GM21515 (cell line): ENCODE results near the gene FRMD5.

Experiments
- ATAC-seq: cut with Tn5 transposase; IDR thresholded peaks from one replicate; pipeline ENCODE4 v1.9.1; 2021; ENCODE audit not compliant: unreplicated experiment

The FRMD5 gene

GRCh38 chr15:43981576-43981975, 213.5 kb downstream of the FRMD5 start:
- no peak for ATAC-seq

- no peak for ATAC-seq
Observed at GRCh38 chr15:43977072-43977884, 217.8 kb downstream of the FRMD5 start.

GRCh38 chr15:43975770-43976169, 219.3 kb downstream of the FRMD5 start:
- ATAC-seq = no peak

GRCh38 chr15:43975326-43975725, 219.7 kb downstream of the FRMD5 start:
- ATAC-seq = no peak

- peak; percentile 60 for ATAC-seq
Observed at GRCh38 chr15:43974852-43975251, 220.2 kb downstream of the FRMD5 start.

- ATAC-seq = no peak
Observed at GRCh38 chr15:43969802-43970375, 225.2 kb downstream of the FRMD5 start.

- no peak for ATAC-seq
Observed at GRCh38 chr15:43968551-43968950, 226.5 kb downstream of the FRMD5 start.

GRCh38 chr15:43966646-43967045, 228.4 kb downstream of the FRMD5 start:
- no peak for ATAC-seq

- no peak for ATAC-seq
Observed at GRCh38 chr15:43958861-43959330, 236.2 kb downstream of the FRMD5 start.

GRCh38 chr15:43957724-43958123, 237.3 kb downstream of the FRMD5 start:
- no peak for ATAC-seq

GRCh38 chr15:43955140-43955539, 239.9 kb downstream of the FRMD5 start:
- no peak for ATAC-seq

- ATAC-seq = no peak
Observed at GRCh38 chr15:43954181-43954621, 240.9 kb downstream of the FRMD5 start.

- ATAC-seq = no peak
Observed at GRCh38 chr15:43953402-43953801, 241.7 kb downstream of the FRMD5 start.

- ATAC-seq = no peak
Observed at GRCh38 chr15:43950531-43950930, 244.5 kb downstream of the FRMD5 start.

GRCh38 chr15:43948691-43949325, 246.3 kb downstream of the FRMD5 start:
- peak; percentile 78 for ATAC-seq

- ATAC-seq = no peak
Observed at GRCh38 chr15:43943511-43943910, 251.6 kb downstream of the FRMD5 start.

- no peak for ATAC-seq
Observed at GRCh38 chr15:43942194-43942593, 252.9 kb downstream of the FRMD5 start.

- ATAC-seq = peak; percentile 71
Observed at GRCh38 chr15:43941555-43941954, 253.5 kb downstream of the FRMD5 start.

GRCh38 chr15:43941071-43941470, 254.0 kb downstream of the FRMD5 start:
- ATAC-seq = no peak

GRCh38 chr15:43939070-43939469, 256.0 kb downstream of the FRMD5 start:
- ATAC-seq = no peak

GRCh38 chr15:43934480-43934879, 260.6 kb downstream of the FRMD5 start:
- ATAC-seq = no peak

- ATAC-seq = no peak
Observed at GRCh38 chr15:43932907-43933306, 262.2 kb downstream of the FRMD5 start.
